BLaER1 (cell line): ENCODE measurements around the gene NPR2.
A peak's percentile ranks its signal among the peaks of the same experiment; 100 is the strongest.

Experiments
- H3K27ac ChIP-seq: shearing (Covaris generic); formaldehyde crosslinking; 2 replicates; pipeline ENCODE4 v1.8.1; 2022
- H3K27me3 ChIP-seq: shearing (Covaris generic); formaldehyde crosslinking; 2 replicates; pipeline ENCODE4 v1.8.1; 2022
- H3K36me3 ChIP-seq: shearing (Covaris generic); formaldehyde crosslinking; 2 replicates; pipeline ENCODE4 v1.8.1; 2022
- H3K4me1 ChIP-seq: shearing (Covaris generic); formaldehyde crosslinking; 2 replicates; pipeline ENCODE4 v1.8.1; 2022
- H3K4me2 ChIP-seq: shearing (Covaris generic); formaldehyde crosslinking; 2 replicates; pipeline ENCODE4 v1.8.1; 2022
- H3K4me3 ChIP-seq: shearing (Covaris generic); formaldehyde crosslinking; 2 replicates; pipeline ENCODE4 v1.8.1; 2022
- H3K9ac ChIP-seq: shearing (Covaris generic); formaldehyde crosslinking; 2 replicates; pipeline ENCODE4 v1.8.1; 2022
- H3K9me3 ChIP-seq: shearing (Covaris generic); formaldehyde crosslinking; 2 replicates; pipeline ENCODE4 v1.8.1; 2022
- H4K20me1 ChIP-seq: shearing (Covaris generic); formaldehyde crosslinking; 2 replicates; pipeline ENCODE4 v1.8.1; 2022
- Cebpa-rat ChIP-seq: shearing (Covaris generic); IDR thresholded peaks from 2 replicates; pipeline ENCODE4 v1.8.1; 2022

NPR2 gene

DNA sequence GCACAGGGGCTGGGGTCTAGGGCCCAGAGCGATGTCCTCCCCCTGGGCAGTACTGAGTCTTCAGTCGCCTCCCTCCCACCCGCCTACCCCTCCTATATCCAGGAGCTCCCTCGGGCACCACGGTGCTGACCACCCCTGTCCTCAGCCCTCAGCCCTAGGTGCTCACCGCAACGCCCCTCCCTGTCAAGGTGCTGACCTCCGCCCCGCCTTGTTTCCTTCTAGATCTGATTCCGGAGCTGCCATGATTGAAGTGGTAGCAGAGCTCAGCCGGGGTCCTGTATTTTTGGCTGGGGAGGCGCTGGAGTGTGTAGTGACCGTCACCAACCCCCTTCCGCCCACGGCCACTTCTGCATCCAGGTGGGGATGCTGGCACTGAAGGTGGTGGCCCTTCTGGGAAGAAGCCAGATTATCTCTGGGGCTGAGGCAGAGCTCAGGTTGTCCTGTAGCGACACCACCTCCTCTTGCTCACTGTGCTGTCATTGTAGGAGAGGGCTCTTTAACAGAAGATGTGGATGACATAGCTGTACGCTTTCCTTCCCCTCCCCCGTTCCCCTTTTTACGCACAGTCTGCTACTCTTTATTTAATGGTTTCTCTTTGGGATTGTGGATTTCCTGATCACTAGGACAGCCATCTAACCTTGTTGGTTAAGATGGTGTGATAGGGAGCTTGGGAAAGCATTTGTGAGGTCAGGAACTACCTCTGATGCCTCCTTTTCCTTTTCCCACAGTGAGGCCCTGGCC is 41.7 kb upstream of the NPR2 start:
- peak overlapping the region; percentile 87 for H3K27ac ChIP-seq
- peaks cover 44% of the 10 kb centered on the region for H3K4me1 ChIP-seq
- no peak for TF ChIP-seq Cebpa-rat
- H3K36me3 ChIP-seq, result peaks cover 43% of the 10 kb centered on the region
- no peaks in the 10 kb centered on the region; the same call in 1 of the 2 replicates for H4K20me1 ChIP-seq
- no peaks in the 10 kb centered on the region for H3K9me3 ChIP-seq
- peak overlapping the region; percentile 86 for H3K9ac ChIP-seq
- H3K4me2 ChIP-seq, result peak overlapping the region; percentile 84
- H3K4me3 ChIP-seq, result peak overlapping the region; percentile 91
- no peaks in the 10 kb centered on the region for H3K27me3 ChIP-seq

DNA sequence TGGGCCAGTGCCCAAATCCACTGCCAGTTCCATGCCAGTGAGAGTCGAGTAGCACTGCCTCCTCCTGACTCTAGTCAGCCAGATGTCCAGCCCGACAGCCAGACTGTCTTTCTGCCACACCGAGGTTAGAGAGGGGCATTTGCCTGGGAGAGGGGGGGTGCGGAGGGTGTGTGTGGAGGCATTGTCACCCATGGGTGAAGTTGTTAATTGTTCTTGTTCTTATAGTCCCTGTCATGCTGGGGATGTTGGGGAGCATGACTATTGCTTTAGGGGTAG is 41.2 kb upstream of the NPR2 start:
- Histone ChIP-seq H3K27me3 (no peaks in the 10 kb centered on the region), H3K27ac (no peak overlapping the region), H3K4me3 (peak overlapping the region; percentile 91; the same call in 1 of the 2 replicates), H3K4me2 (peak overlapping the region; percentile 84), H4K20me1 (no peaks in the 10 kb centered on the region; the same call in 1 of the 2 replicates), H3K36me3 (peaks cover 42% of the 10 kb centered on the region), H3K4me1 (peaks cover 47% of the 10 kb centered on the region), H3K9ac (no peak overlapping the region), H3K9me3 (no peaks in the 10 kb centered on the region)
- no peak for TF ChIP-seq Cebpa-rat

DNA sequence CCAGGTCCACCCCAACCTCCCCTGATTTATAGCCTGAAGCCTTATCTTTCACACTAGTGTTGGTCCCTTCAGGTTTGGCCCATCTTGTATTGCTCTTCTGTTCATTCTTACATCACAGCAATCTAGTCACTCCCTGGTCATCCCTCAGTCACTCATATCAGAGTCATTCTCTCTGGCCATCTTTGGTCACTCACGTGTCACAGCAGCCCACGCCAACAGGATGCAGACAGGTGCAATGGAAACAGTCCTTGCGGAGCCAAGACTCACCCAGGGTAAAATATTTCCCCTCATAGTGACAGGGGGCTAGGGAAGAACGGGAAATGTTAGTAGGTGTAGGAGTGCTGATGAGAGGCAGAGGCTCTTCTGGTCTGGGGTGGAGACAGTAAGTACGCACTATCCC is 37.9 kb upstream of the NPR2 start:
- Histone ChIP-seq H3K27me3 (no peaks in the 10 kb centered on the region), H4K20me1 (no peaks in the 10 kb centered on the region), H3K27ac (no peak overlapping the region), H3K4me1 (peaks cover 48% of the 10 kb centered on the region), H3K4me3 (no peak overlapping the region), H3K9ac (no peak overlapping the region), H3K9me3 (no peaks in the 10 kb centered on the region), H3K4me2 (no peak overlapping the region), H3K36me3 (peaks cover 42% of the 10 kb centered on the region)
- no peak for TF ChIP-seq Cebpa-rat

DNA sequence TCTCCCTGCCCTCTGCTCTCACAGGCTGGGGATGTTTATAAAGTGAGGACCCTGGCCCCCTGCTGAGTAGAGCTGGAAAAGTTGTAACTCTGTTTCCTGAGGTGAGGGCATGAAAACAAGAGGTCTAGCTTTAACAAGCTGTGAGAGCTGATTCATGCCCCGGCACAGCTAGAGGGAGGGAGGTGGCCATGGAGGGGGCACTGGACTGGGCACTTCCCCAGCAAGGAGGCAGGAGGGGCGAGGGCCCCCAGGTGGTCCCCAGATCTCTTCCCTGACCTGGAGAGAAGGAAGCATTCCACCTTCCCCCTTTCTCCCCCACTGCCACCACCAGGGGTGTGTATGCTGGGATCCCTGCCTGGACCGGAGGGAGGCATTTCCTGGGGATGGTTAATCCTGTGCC is 37.1 kb upstream of the NPR2 start, which contains the start of gene MSMP:
Gene MSMP, minus strand, starts transcription at position 13 of the 400 bp plus-strand sequence. CDS start 147 bp downstream, outside the sequence.
- no peak within 1 kb of the TSS for H3K9ac ChIP-seq
- no peaks in the 10 kb centered on the region for H4K20me1 ChIP-seq
- no peaks in the 10 kb centered on the region for H3K27me3 ChIP-seq
- TF ChIP-seq Cebpa-rat, result no peak
- peaks cover 42% of the 10 kb centered on the region for H3K36me3 ChIP-seq
- no peak within 1 kb of the TSS for H3K4me3 ChIP-seq
- no peaks in the 10 kb centered on the region for H3K9me3 ChIP-seq
- H3K4me1 ChIP-seq, result peaks cover 56% of the 10 kb centered on the region
- H3K4me2 ChIP-seq, result peak within 1 kb of the TSS; percentile 92; the same call in 1 of the 2 replicates
- H3K27ac ChIP-seq, result no peak within 1 kb of the TSS

DNA sequence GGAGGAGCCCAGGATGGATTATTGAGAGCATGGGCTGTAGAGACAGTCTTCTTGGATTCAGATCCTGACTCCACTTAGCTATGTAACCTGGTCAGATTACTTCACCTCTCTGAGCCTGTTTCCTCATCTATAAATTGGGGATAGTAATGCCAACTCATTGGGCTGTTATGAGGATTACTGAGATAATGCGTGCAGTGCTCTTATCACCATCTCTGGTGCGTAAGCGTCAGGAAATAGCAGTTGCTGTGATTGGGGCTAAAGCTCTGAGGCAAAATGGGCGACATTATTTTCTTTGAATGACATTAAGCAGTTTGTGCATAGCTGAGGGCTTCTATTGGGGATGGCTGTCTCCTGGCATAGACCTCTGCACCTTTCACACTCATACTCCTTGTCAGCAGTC is 36.3 kb upstream of the NPR2 start:
- H3K4me3 ChIP-seq, result no peak overlapping the region
- no peak overlapping the region for H3K9ac ChIP-seq
- H3K27ac ChIP-seq, result no peak overlapping the region
- no peaks in the 10 kb centered on the region for H3K27me3 ChIP-seq
- TF ChIP-seq Cebpa-rat, result no peak
- H3K9me3 ChIP-seq, result no peaks in the 10 kb centered on the region
- H4K20me1 ChIP-seq, result no peaks in the 10 kb centered on the region
- peaks cover 56% of the 10 kb centered on the region for H3K4me1 ChIP-seq
- peak overlapping the region; percentile 92 for H3K4me2 ChIP-seq
- peaks cover 42% of the 10 kb centered on the region for H3K36me3 ChIP-seq

DNA sequence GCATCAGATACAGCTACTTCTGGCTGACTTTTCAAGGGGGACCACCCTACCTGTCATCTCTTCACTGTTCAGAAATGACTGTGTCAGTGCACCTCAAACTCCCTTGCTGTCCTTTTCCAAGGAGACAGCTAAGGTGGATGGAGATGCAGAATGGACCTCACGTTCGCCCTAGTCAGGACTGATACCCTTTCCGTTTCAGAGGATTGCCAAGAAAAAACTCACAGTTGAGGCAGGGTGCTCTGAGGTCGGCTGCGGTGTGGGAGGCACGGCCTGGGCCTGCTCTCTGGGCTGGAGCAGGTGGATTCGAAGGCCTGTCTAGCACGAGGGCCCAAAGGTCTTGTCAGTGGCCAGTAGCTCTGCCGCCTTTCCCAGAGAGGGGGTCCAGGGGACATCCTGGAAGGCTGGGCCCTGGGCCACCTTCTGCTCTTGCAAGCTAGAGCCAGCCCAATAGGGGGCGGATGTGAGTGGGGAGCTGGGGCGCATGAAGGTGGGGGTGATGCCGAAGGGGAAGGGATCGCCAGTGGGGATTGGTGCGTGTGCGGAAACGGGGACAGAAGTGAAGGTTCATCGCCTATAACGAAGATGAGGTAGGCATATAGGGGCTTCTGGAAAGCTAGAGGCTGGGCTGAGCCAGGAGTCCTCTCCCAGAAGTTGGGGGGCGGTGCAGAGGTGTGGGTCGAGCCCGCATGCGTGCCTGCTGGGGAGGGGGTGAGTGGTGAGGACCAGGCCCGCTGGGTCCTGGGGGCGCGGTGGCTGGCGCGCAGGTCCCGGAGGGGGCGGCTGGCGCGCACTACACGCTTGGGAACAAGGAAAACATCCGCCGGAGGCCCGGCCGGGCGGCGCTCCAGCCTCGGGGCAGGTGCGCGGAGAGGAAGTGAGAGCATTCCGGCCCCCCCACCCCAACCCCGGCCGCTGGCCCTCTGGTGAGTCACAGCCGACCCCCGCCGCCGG is 34.8 kb upstream of the NPR2 start:
- H3K9ac ChIP-seq, result peak overlapping the region; percentile 78
- peak overlapping the region; percentile 92 for H3K4me2 ChIP-seq
- no peaks in the 10 kb centered on the region for H3K9me3 ChIP-seq
- H3K36me3 ChIP-seq, result peaks cover 31% of the 10 kb centered on the region
- H3K27me3 ChIP-seq, result no peaks in the 10 kb centered on the region
- H3K4me1 ChIP-seq, result peaks cover 67% of the 10 kb centered on the region
- peak overlapping the region; percentile 69 for H3K4me3 ChIP-seq
- peak overlapping the region; percentile 87 for H3K27ac ChIP-seq
- H4K20me1 ChIP-seq, result no peaks in the 10 kb centered on the region
- no peak for TF ChIP-seq Cebpa-rat

DNA sequence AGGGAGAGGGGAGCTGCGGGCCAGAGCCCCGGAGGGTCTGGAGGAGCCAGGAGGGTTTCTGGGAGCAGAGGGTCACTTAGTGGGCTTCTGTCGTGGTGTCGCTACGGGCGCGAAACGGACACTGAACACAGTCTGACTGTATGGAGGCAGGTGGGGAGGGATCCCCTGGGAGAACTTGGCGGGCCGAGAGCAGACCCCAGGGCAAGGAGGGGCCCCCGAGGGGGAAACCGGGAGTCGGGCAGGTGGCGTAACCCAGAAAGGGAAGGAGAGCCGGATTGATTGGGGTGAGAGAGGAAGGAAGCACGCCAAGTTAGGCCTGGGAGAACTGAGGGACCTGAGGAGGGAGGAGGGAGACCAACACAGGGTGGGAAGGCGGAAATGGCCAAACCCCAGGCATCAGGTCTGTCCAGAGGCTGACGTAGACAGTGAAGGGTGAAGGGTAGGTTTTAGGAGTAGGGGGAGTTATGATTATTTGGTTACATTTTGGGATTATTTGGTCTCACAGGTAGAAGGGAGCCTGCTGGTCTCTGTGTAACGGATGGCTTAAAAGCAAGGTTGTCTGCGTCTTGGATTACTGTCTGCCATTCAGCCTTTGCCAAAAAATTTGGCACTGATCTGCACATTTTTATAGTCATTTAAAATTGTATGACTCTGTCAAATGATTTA is 34.0 kb upstream of the NPR2 start:
- H3K27ac ChIP-seq, result peak overlapping the region; percentile 87
- H3K9ac ChIP-seq, result peak overlapping the region; percentile 78
- no peaks in the 10 kb centered on the region for H4K20me1 ChIP-seq
- H3K9me3 ChIP-seq, result no peaks in the 10 kb centered on the region
- TF ChIP-seq Cebpa-rat, result no peak
- peaks cover 22% of the 10 kb centered on the region for H3K36me3 ChIP-seq
- no peaks in the 10 kb centered on the region for H3K27me3 ChIP-seq
- H3K4me3 ChIP-seq, result peak overlapping the region; percentile 69
- H3K4me2 ChIP-seq, result peak overlapping the region; percentile 92
- peaks cover 71% of the 10 kb centered on the region for H3K4me1 ChIP-seq

DNA sequence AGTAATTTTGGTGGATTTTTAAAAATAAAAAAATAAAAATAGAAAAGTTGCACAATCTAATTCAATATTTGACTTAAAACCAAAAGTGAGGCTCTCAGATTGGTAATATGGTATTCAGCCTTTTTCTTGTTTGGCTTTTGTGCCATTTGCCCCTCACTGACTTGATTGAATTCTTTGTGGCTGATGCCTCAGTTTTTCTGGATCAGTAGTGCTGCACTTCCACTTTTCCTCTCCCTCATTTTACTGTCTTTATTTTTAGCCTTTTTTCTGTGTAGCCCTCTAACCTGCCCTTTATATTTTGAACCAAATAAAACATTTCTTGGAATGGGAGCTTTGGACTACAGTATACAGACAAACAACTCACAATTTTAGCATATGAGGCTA is 33.5 kb upstream of the NPR2 start:
- peak overlapping the region; percentile 92 for H3K4me2 ChIP-seq
- no peak overlapping the region for H3K9ac ChIP-seq
- no peak; the same call in 1 of the 2 replicates for TF ChIP-seq Cebpa-rat
- H3K9me3 ChIP-seq, result no peaks in the 10 kb centered on the region
- 0 out of 2 replicates have a peak overlapping the region, but pooled peaks have one; percentile 69 for H3K4me3 ChIP-seq
- H4K20me1 ChIP-seq, result no peaks in the 10 kb centered on the region
- H3K27ac ChIP-seq, result peak overlapping the region; percentile 87
- no peaks in the 10 kb centered on the region for H3K27me3 ChIP-seq
- peaks cover 71% of the 10 kb centered on the region for H3K4me1 ChIP-seq
- peaks cover 17% of the 10 kb centered on the region for H3K36me3 ChIP-seq

DNA sequence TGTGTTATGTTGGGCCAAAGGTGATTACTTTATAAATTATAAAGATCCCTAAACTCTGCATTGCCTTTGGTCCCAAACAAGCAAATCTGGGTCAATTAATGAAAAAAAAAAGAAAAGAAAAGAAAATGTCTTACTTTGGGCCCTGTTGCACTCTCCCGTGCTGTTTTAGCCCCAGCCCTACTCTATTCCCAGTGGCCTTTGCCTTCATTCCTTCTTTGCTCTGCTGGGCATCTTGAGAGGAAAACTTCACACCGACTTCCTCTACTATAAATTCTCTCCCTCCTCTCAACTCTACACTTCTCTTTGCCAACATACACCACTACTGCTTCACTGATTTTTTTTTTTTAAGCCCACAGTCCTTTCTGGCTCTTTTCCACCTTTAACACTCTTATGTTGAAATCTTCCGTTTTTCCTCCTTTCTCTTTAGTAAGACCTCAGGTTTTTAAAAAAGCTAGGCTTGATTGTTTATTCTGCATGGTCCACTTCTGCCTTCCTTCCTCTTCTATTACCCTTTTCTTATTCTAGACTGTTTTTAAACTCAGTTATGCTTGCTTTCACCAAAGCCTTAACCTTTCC is 32.8 kb upstream of the NPR2 start:
- Histone ChIP-seq H3K9me3 (no peaks in the 10 kb centered on the region), H3K4me3 (no peak overlapping the region), H3K27me3 (no peaks in the 10 kb centered on the region), H3K9ac (no peak overlapping the region), H4K20me1 (no peaks in the 10 kb centered on the region), H3K36me3 (peaks cover 10% of the 10 kb centered on the region; the same call in 1 of the 2 replicates), H3K4me1 (peaks cover 71% of the 10 kb centered on the region), H3K27ac (peak overlapping the region; percentile 87; the same call in 1 of the 2 replicates), H3K4me2 (peak overlapping the region; percentile 92)
- no peak for TF ChIP-seq Cebpa-rat
